ENCODE results near the gene PPM1M.

The PPM1M gene

DNA sequence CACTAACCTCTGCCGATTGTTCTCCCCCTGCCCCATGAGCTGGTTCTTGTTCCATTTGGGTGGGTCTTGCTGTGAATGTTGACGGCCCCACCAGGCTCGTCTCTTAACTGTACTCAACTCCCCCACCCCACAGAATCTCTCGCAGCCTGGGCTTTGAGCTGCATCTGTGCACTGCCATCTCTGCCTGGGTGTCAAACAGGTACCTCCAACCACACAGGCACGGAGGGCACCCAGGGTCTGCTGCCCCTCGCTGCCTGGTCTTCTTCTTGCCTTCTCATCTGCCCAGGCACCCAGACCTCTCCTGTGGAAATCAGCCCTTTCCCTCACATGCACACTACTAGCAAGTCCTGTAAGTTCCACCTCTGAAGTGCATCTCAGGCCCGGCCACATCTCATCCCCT, 30.2 kb upstream of the PPM1M start:
- in situ Hi-C loops (cut with MboI; ENCODE audit: low sequenced_read_pairs): no loop called here

GRCh38 chr3:52216585-52217408, 28.8 kb upstream of the PPM1M start:
- in situ Hi-C loops (cut with MboI; ENCODE audit: low sequenced_read_pairs): no loop called here

DNA sequence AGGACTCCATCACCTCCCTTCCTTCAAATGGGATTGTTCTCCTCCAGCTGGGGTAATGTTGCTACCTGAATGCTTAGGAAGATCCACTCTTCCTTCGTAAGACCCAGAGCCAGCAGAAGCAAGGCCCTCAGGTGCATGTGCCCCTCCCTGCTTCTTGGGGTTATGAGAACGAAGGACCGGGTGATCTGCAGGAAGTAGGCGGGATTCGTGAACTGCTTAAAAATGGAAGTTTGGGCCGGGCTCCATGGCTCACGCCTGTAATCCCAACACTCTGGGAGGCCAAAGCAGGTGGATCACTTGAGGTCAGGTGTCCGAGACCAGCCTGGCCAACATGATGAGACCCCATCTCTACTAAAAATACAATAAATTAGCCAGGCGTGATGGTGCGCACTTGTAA, 28.2 kb upstream of the PPM1M start:
- in situ Hi-C loops (cut with MboI; ENCODE audit: low sequenced_read_pairs): no loop called here

GRCh38 chr3:52218026-52218425, 27.5 kb upstream of the PPM1M start:
- in situ Hi-C loops (cut with MboI; ENCODE audit: low sequenced_read_pairs): no loop called here

DNA sequence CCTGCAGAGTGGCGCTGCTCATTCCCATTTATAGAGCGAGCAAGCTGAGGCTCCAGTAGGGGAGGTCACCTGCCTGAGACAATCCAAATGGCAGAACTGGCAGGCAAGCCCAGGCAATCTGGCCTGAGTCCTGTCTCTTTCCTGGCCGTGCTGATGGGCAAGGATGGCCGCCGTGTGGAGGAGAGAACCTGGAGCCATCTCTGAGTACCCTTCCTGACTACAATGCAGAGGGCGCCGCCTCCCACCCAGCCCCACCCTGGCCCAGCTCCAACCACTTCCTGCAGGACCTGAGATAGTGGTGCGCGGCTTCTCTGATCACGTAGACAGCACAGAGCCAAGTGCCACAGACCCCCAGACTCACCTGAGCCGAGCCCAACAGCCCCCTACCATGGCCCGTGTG, 27.1 kb upstream of the PPM1M start:
- in situ Hi-C loops (cut with MboI; ENCODE audit: low sequenced_read_pairs): no loop called here

DNA sequence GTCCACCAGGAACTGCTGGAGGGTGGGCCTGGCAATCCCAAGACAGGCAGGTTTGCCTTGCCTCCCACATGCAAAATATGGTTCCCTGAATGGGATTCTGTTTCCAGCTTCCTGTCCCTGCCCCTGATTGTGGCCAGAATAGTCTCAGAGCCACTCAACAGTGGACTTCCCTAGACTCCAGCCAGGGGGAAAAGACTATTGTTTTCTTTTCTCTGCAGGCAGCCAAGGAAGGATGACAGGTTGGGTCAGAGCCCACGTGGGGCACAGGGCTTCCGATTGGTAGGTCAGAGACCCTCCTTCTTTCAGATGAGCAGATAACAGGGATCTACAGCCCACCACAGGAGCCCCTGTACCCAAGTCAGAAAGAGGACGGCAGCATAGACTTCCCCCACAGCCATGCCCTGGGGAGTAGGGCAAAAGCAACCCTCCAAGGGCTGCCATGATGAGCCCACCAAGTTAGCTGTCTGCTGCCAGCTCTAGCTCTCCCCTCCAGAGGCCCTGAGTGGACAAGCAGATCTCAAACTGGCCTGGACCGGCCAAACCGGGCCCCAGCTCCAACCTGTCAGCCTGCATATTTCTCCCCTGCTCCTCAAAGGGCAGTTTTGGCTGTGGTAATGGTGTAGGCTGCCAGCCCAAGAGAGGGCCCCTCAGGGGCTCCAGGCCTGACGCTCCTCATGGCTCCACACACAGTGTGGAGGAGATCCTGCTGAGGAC, 26.5 kb upstream of the PPM1M start:
- in situ Hi-C loops (cut with MboI; ENCODE audit: low sequenced_read_pairs): no loop called here

DNA sequence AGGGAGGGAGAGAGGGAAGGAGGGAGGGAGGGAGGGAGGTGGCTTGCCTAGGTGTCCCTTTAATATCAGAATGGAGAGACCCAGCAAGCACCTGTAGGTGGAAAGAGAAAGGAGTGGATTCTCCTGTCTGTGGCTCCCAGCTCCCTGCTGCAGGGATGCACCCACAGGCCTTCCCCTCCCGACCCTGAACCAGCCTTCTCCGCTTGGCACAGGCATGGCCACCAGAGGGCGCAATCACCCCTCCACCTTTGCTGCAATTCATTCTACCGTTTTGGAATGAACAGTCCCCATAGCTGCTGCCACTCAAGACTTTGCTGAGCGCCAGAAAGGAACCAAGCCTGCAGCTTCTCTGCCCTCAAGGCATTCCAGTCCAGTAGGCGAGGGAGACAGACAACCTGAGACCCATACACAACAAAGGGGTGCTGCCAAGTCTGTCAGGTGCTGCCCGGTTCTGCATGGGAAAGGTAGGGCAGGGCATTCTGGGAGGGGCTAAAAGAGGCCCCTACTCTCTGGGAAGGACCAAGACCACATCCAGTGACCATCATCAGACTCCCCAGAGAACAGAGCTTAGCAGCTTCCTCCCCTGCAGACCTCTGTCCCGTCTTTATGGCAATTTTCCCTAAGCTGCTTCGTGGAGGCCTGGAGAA, 25.1 kb upstream of the PPM1M start:
- in situ Hi-C loops (cut with MboI; ENCODE audit: low sequenced_read_pairs): no loop called here

- in situ Hi-C loops (cut with MboI; ENCODE audit: low sequenced_read_pairs): no loop called here
These were observed 24.4 kb upstream of the PPM1M start for GRCh38 chr3:52221141-52221562.

- in situ Hi-C loops (cut with MboI; ENCODE audit: low sequenced_read_pairs): no loop called here
These were observed 23.8 kb upstream of the PPM1M start for GRCh38 chr3:52221563-52222318.

GRCh38 chr3:52222319-52223221, 23.0 kb upstream of the PPM1M start:
- in situ Hi-C loops (cut with MboI; ENCODE audit: low sequenced_read_pairs): no loop called here

- in situ Hi-C loops (cut with MboI; ENCODE audit: low sequenced_read_pairs): no loop called here
These were observed 21.8 kb upstream of the PPM1M start for GRCh38 chr3:52223449-52224408.

GRCh38 chr3:52225452-52226228, 19.9 kb upstream of the PPM1M start, which contains the start of gene TLR9:
Gene TLR9 (minus strand): TSS chr3:52225645. CDS start chr3:52225529, 116 bp downstream.
- in situ Hi-C loops (cut with MboI; ENCODE audit: low sequenced_read_pairs): no loop called here

- in situ Hi-C loops (cut with MboI; ENCODE audit: low sequenced_read_pairs): no loop called here
These were observed 19.2 kb upstream of the PPM1M start for GRCh38 chr3:52226229-52226817.

DNA sequence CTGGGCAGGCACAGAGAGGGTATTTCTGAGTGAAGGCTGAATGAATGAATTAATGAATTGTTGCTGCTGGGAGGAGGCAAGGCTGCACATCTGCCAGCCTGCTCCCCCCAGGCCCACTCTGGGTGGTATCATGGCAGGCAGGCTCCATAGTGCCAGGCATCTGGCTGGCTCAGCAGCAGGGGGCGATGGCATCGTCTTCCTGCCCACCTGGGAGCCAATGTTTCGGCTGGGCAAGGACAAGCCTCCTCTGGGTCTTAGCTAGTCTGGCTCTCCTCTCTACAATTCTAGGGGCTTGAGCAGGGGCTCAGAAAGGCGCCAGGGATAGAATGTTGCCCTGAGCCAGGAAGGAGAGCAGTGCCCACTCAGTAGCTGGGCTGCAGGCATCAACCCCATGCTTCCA, 18.4 kb upstream of the PPM1M start:
- in situ Hi-C loops (cut with MboI; ENCODE audit: low sequenced_read_pairs): no loop called here

- in situ Hi-C loops (cut with MboI; ENCODE audit: low sequenced_read_pairs): no loop called here
These were observed 17.8 kb upstream of the PPM1M start for GRCh38 chr3:52227766-52228165.

DNA sequence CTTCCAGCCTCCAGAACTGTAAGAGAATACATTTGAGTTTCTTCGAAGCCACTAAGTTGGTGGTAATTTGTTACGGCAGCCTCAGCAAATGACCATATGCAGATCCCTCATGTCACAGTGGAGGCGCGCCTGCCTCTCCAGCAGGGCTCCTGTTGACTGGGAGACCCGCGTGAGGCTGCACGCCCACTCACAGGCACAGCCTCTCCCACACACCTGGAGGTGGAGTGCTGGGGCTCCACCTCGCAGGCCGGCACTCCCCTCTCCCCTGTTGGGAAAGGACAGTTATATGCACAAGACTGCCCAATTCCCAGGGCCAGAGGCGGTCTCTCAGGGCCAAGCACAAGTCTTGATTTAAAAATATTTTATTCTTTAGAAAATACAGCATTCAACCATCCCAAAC, 17.3 kb upstream of the PPM1M start:
- in situ Hi-C loops (cut with MboI; ENCODE audit: low sequenced_read_pairs): no loop called here

GRCh38 chr3:52228751-52229291, 16.7 kb upstream of the PPM1M start:
- in situ Hi-C loops (cut with MboI; ENCODE audit: low sequenced_read_pairs): no loop called here

All from HL-60/S4 (cell line).